Measurements from ENCODE around the gene NRXN3. TPM values are rescaled to one million over a fixed set of nuclear protein-coding genes. Genes with fewer than 3 reads are reported as not detected.

The NRXN3 gene
- total and polyA plus RNA-seq, 2 experiments from 2014 or later = 1.0 to 1.8 TPM

DNA sequence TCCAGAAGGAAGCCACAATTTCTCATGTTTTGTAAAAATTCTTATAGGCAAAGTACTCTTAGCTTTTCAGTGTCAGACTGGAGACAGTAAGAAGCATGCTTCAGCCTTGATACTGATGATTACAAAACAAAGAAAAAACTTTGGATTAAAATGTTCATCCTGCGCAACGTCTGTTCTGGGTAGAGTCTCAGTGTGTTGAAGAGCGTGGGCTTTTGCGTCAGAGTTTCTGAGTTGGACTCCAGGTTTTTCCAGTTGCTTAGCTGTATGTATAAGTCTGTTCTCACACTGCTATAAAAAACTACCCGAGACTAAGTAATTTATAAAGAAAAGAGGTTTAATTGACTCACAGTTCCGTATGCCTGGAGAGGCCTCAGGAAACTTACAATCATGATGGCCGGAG, 1533.0 kb downstream of the NRXN3 start:
- Histone ChIP-seq H3K27me3 (ENCODE audit: insufficient read depth) (no peaks in the 10 kb centered on the region), H3K4me3 (no peak overlapping the region), H3K4me1 (ENCODE audit: insufficient read depth) (no peaks in the 10 kb centered on the region), H3F3A (replicated peaks; ENCODE audit: low read depth) (no peaks in the 10 kb centered on the region), H3K4me2 (no peak overlapping the region), H3K9me2 (ENCODE audit: insufficient read depth) (no peaks in the 10 kb centered on the region), H3K79me2 (replicated peaks; ENCODE audit: insufficient read depth) (no peaks in the 10 kb centered on the region), H3K27ac (ENCODE audit: low read depth) (no peak overlapping the region), H3K36me3 (ENCODE audit: insufficient read depth) (no peaks in the 10 kb centered on the region), H2AFZ (no peak overlapping the region), H4K20me1 (replicated peaks; ENCODE audit: insufficient read depth) (no peaks in the 10 kb centered on the region)
- H3K4me3 Mint-ChIP-seq = no peak overlapping the region
- peaks cover 3% of the 10 kb centered on the region; the same call in 1 of the 3 replicates for H3K4me1 Mint-ChIP-seq
- no peaks in the 10 kb centered on the region for H3K36me3 Mint-ChIP-seq (ENCODE audit: low read depth)
- no peaks in the 10 kb centered on the region for H3K27me3 Mint-ChIP-seq (ENCODE audit: insufficient read depth, low read depth, poor library complexity)
- ATAC-seq = no peak
- H3K9me3 Mint-ChIP-seq = no peaks in the 10 kb centered on the region
- TF ChIP-seq EZH2 (IDR thresholded peaks at IDR 0.05; ENCODE audit: low read depth, unreplicated experiment) = no peak
- TF ChIP-seq POLR2AphosphoS5 (IDR thresholded peaks at IDR 0.05; ENCODE audit: low read depth) = no peak
- TF ChIP-seq, protein P1, sequence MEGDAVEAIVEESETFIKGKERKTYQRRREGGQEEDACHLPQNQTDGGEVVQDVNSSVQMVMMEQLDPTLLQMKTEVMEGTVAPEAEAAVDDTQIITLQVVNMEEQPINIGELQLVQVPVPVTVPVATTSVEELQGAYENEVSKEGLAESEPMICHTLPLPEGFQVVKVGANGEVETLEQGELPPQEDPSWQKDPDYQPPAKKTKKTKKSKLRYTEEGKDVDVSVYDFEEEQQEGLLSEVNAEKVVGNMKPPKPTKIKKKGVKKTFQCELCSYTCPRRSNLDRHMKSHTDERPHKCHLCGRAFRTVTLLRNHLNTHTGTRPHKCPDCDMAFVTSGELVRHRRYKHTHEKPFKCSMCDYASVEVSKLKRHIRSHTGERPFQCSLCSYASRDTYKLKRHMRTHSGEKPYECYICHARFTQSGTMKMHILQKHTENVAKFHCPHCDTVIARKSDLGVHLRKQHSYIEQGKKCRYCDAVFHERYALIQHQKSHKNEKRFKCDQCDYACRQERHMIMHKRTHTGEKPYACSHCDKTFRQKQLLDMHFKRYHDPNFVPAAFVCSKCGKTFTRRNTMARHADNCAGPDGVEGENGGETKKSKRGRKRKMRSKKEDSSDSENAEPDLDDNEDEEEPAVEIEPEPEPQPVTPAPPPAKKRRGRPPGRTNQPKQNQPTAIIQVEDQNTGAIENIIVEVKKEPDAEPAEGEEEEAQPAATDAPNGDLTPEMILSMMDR (conservative IDR thresholded peaks at IDR 0.05; ENCODE audit: low read depth in 2 of 2) = no peak
- TF ChIP-seq NANOG (IDR thresholded peaks at IDR 0.05; ENCODE audit: borderline replicate concordance) = no peak
- TF ChIP-seq ZNF114 (CRISPR knock-in tag; IDR thresholded peaks at IDR 0.05) = no peak
- TF ChIP-seq, protein P2, sequence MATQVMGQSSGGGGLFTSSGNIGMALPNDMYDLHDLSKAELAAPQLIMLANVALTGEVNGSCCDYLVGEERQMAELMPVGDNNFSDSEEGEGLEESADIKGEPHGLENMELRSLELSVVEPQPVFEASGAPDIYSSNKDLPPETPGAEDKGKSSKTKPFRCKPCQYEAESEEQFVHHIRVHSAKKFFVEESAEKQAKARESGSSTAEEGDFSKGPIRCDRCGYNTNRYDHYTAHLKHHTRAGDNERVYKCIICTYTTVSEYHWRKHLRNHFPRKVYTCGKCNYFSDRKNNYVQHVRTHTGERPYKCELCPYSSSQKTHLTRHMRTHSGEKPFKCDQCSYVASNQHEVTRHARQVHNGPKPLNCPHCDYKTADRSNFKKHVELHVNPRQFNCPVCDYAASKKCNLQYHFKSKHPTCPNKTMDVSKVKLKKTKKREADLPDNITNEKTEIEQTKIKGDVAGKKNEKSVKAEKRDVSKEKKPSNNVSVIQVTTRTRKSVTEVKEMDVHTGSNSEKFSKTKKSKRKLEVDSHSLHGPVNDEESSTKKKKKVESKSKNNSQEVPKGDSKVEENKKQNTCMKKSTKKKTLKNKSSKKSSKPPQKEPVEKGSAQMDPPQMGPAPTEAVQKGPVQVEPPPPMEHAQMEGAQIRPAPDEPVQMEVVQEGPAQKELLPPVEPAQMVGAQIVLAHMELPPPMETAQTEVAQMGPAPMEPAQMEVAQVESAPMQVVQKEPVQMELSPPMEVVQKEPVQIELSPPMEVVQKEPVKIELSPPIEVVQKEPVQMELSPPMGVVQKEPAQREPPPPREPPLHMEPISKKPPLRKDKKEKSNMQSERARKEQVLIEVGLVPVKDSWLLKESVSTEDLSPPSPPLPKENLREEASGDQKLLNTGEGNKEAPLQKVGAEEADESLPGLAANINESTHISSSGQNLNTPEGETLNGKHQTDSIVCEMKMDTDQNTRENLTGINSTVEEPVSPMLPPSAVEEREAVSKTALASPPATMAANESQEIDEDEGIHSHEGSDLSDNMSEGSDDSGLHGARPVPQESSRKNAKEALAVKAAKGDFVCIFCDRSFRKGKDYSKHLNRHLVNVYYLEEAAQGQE (IDR thresholded peaks at IDR 0.05; ENCODE audit: unreplicated experiment) = no peak
- TF ChIP-seq, protein P3, sequence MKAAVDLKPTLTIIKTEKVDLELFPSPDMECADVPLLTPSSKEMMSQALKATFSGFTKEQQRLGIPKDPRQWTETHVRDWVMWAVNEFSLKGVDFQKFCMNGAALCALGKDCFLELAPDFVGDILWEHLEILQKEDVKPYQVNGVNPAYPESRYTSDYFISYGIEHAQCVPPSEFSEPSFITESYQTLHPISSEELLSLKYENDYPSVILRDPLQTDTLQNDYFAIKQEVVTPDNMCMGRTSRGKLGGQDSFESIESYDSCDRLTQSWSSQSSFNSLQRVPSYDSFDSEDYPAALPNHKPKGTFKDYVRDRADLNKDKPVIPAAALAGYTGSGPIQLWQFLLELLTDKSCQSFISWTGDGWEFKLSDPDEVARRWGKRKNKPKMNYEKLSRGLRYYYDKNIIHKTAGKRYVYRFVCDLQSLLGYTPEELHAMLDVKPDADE (IDR thresholded peaks at IDR 0.05) = no peak
- no peak for TF ChIP-seq JUNB (IDR thresholded peaks at IDR 0.05; ENCODE audit: unreplicated experiment)
- no peak for TF ChIP-seq EZH2phosphoT487 (IDR thresholded peaks at IDR 0.05; ENCODE audit: unreplicated experiment)
- no peak for TF ChIP-seq ZNF331 (CRISPR knock-in tag; IDR thresholded peaks at IDR 0.05; ENCODE audit: low read depth)
- TF ChIP-seq, protein P4, sequence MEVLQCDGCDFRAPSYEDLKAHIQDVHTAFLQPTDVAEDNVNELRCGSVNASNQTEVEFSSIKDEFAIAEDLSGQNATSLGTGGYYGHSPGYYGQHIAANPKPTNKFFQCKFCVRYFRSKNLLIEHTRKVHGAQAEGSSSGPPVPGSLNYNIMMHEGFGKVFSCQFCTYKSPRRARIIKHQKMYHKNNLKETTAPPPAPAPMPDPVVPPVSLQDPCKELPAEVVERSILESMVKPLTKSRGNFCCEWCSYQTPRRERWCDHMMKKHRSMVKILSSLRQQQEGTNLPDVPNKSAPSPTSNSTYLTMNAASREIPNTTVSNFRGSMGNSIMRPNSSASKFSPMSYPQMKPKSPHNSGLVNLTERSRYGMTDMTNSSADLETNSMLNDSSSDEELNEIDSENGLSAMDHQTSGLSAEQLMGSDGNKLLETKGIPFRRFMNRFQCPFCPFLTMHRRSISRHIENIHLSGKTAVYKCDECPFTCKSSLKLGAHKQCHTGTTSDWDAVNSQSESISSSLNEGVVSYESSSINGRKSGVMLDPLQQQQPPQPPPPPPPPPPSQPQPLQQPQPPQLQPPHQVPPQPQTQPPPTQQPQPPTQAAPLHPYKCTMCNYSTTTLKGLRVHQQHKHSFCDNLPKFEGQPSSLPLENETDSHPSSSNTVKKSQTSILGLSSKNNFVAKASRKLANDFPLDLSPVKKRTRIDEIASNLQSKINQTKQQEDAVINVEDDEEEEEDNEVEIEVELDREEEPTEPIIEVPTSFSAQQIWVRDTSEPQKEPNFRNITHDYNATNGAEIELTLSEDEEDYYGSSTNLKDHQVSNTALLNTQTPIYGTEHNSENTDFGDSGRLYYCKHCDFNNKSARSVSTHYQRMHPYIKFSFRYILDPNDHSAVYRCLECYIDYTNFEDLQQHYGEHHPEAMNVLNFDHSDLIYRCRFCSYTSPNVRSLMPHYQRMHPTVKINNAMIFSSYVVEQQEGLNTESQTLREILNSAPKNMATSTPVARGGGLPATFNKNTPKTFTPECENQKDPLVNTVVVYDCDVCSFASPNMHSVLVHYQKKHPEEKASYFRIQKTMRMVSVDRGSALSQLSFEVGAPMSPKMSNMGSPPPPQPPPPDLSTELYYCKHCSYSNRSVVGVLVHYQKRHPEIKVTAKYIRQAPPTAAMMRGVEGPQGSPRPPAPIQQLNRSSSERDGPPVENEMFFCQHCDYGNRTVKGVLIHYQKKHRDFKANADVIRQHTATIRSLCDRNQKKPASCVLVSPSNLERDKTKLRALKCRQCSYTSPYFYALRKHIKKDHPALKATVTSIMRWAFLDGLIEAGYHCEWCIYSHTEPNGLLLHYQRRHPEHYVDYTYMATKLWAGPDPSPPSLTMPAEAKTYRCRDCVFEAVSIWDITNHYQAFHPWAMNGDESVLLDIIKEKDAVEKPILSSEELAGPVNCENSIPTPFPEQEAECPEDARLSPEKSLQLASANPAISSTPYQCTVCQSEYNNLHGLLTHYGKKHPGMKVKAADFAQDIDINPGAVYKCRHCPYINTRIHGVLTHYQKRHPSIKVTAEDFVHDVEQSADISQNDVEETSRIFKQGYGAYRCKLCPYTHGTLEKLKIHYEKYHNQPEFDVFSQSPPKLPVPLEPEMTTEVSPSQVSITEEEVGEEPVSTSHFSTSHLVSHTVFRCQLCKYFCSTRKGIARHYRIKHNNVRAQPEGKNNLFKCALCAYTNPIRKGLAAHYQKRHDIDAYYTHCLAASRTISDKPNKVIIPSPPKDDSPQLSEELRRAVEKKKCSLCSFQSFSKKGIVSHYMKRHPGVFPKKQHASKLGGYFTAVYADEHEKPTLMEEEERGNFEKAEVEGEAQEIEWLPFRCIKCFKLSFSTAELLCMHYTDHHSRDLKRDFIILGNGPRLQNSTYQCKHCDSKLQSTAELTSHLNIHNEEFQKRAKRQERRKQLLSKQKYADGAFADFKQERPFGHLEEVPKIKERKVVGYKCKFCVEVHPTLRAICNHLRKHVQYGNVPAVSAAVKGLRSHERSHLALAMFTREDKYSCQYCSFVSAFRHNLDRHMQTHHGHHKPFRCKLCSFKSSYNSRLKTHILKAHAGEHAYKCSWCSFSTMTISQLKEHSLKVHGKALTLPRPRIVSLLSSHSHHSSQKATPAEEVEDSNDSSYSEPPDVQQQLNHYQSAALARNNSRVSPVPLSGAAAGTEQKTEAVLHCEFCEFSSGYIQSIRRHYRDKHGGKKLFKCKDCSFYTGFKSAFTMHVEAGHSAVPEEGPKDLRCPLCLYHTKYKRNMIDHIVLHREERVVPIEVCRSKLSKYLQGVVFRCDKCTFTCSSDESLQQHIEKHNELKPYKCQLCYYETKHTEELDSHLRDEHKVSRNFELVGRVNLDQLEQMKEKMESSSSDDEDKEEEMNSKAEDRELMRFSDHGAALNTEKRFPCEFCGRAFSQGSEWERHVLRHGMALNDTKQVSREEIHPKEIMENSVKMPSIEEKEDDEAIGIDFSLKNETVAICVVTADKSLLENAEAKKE (CRISPR knock-in tag; IDR thresholded peaks at IDR 0.05) = no peak
- TF ChIP-seq CREB1 (CRISPR knock-in tag; IDR thresholded peaks at IDR 0.05; ENCODE audit: low read depth) = no peak
- no peak for TF ChIP-seq STAT1 (IDR thresholded peaks at IDR 0.05; ENCODE audit: unreplicated experiment)
- DNase-seq (ENCODE audit: low spot score) = no peak
- H3K27ac Mint-ChIP-seq = no peak overlapping the region

All from GM23338 (cell line).